NT2/D1 (cell line): ENCODE results near the gene KCNJ6.

Experiments
- YY1 ChIP-seq: IDR thresholded peaks from 2 replicates; pipeline ENCODE4 v1.6.1; 2011; ENCODE audit not compliant: insufficient read length, insufficient read depth
- ZNF274 ChIP-seq: IDR thresholded peaks from 2 replicates; pipeline ENCODE4 v1.6.1; 2011; ENCODE audit warnings: mild to moderate bottlenecking, low read depth, low read length

- TF ChIP-seq YY1 (no peak), ZNF274 (no peak)
Measured at GRCh38 chr21:37845535-37845934, 70.7 kb downstream of the KCNJ6 start.
